Type B pancreatic cell (in vitro differentiated cells): Measurements from ENCODE around the gene TXNDC17. TPM values are rescaled to one million over a fixed set of nuclear protein-coding genes. Genes with fewer than 3 reads are reported as not detected.

ENCODE experiments used
- DNase-seq: peaks from one replicate; pipeline ENCODE4 v3.0.0; 2021; ENCODE audit warnings: mixed read lengths; ENCODE audit not compliant: unreplicated experiment; ENCODE audit errors: extremely low spot score
- H3K27ac Mint-ChIP-seq: 2 replicates; pipeline ENCODE4 v1.8.0; 2021; ENCODE audit warnings: mild to moderate bottlenecking, mixed read lengths
- H3K27me3 Mint-ChIP-seq: 2 replicates; pipeline ENCODE4 v1.8.0; 2021; ENCODE audit warnings: mixed read lengths
- H3K36me3 Mint-ChIP-seq: 2 replicates; pipeline ENCODE4 v1.8.0; 2021; ENCODE audit warnings: mixed read lengths
- H3K4me1 Mint-ChIP-seq: one replicate; pipeline ENCODE4 v1.8.0; 2021; ENCODE audit warnings: mixed read lengths; ENCODE audit not compliant: unreplicated experiment
- H3K4me3 Mint-ChIP-seq: 2 replicates; pipeline ENCODE4 v1.8.0; 2021; ENCODE audit warnings: mild to moderate bottlenecking, mixed read lengths
- H3K9me3 Mint-ChIP-seq: 2 replicates; pipeline ENCODE4 v1.8.0; 2021; ENCODE audit warnings: mixed read lengths
- CTCF ChIP-seq: fragments of 200-600 bp; sonication (generic); conservative IDR thresholded peaks from 2 replicates; pipeline ENCODE4 v1.5.0; 2021; ENCODE audit warnings: antibody characterized with exemption, mild to moderate bottlenecking
- total RNA-seq: library from RNA; stranded (reverse); gene quantifications from 2 replicates; pipeline ENCODE4 v1.2.1, GENCODE V29; 2021; ENCODE audit warnings: low replicate concordance

TXNDC17 gene
- total RNA-seq, 1 donor from 2014 or later: 83.2 TPM

DNA sequence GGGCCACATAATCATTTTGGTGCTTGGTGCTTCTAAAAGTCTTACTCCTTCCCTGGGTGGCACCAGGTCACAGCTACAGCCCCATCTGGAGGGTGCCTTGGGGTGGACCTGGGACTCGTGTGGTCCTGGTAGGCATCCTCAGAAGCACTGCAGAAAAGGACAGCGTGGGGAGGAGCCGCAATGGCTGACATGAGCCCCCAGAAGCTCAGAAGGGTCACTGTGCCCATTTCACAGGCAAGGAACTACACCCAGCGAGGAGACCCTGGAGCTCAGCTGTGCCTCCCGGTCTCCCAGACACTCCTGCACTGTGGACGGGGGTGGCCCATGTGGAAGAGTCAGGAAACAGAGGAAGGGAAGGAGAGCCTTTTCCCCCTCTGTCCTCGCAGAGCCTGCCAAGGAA lies 37.1 kb downstream of the TXNDC17 start:
- Mint-ChIP-seq H3K4me1 (no peaks in the 10 kb centered on the region), H3K36me3 (no peaks in the 10 kb centered on the region), H3K27ac (no peak overlapping the region), H3K9me3 (no peaks in the 10 kb centered on the region), H3K4me3 (no peak overlapping the region), H3K27me3 (peaks cover 23% of the 10 kb centered on the region)
- TF ChIP-seq CTCF: no peak
- no peak for DNase-seq

DNA sequence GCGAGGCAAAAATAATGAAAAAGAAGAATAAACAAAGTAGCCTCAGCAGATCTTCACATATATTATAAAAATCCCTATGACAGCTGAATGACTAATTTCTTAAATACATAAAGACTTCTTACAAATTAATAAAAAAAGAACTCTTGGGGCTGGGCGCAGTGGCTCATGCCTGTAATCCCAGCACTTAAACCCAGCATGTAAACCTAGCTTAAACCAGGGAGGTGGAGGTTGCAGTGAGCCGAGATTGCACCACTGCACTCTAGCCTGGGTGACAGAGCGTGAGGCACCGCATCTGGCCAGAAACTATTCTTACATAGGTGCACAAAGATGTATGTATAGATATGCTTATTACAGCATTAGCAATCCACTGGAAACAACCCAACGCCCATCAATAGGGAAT lies 38.4 kb downstream of the TXNDC17 start:
- Mint-ChIP-seq H3K9me3 (no peaks in the 10 kb centered on the region), H3K4me1 (no peaks in the 10 kb centered on the region), H3K27ac (no peak overlapping the region), H3K4me3 (no peak overlapping the region), H3K27me3 (peaks cover 23% of the 10 kb centered on the region), H3K36me3 (no peaks in the 10 kb centered on the region)
- DNase-seq: no peak
- no peak for TF ChIP-seq CTCF

GRCh38 chr17:6681176-6681575 lies 40.3 kb downstream of the TXNDC17 start:
- Mint-ChIP-seq H3K36me3 (no peaks in the 10 kb centered on the region), H3K9me3 (no peaks in the 10 kb centered on the region), H3K4me1 (no peaks in the 10 kb centered on the region), H3K27me3 (peaks cover 18% of the 10 kb centered on the region), H3K4me3 (no peak overlapping the region), H3K27ac (no peak overlapping the region)
- DNase-seq: no peak
- no peak for TF ChIP-seq CTCF

DNA sequence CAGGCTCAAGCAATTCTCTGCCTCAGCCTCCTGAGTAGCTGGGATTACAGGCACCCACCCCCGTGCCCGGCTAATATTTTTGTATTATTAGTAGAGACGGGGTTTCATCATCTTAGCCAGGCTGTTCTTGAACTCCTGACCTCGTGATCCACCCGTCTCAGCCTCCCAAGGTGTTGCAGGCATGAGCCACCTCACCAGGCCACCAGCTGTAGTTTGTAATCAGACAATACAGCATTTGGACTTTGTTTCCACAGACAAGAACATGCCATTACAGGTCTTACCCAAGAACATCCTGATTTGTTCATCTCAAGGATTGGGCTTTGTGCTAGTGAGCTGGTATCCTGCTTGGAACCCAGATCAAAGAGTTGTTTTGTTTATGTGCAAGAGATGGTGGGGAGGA lies 40.8 kb downstream of the TXNDC17 start:
- no peak overlapping the region for H3K27ac Mint-ChIP-seq
- no peaks in the 10 kb centered on the region for H3K36me3 Mint-ChIP-seq
- no peak overlapping the region for H3K4me3 Mint-ChIP-seq
- no peak for TF ChIP-seq CTCF
- H3K4me1 Mint-ChIP-seq: no peaks in the 10 kb centered on the region
- no peak for DNase-seq
- H3K9me3 Mint-ChIP-seq: no peaks in the 10 kb centered on the region
- peaks cover 18% of the 10 kb centered on the region for H3K27me3 Mint-ChIP-seq

- H3K4me1 Mint-ChIP-seq: no peaks in the 10 kb centered on the region
- DNase-seq: no peak
- no peak overlapping the region for H3K4me3 Mint-ChIP-seq
- peaks cover 24% of the 10 kb centered on the region for H3K27me3 Mint-ChIP-seq
- no peaks in the 10 kb centered on the region for H3K36me3 Mint-ChIP-seq
- TF ChIP-seq CTCF: no peak
- no peak overlapping the region for H3K27ac Mint-ChIP-seq
- H3K9me3 Mint-ChIP-seq: no peaks in the 10 kb centered on the region
These were observed 41.5 kb downstream of the TXNDC17 start for GRCh38 chr17:6682339-6682738.

DNA sequence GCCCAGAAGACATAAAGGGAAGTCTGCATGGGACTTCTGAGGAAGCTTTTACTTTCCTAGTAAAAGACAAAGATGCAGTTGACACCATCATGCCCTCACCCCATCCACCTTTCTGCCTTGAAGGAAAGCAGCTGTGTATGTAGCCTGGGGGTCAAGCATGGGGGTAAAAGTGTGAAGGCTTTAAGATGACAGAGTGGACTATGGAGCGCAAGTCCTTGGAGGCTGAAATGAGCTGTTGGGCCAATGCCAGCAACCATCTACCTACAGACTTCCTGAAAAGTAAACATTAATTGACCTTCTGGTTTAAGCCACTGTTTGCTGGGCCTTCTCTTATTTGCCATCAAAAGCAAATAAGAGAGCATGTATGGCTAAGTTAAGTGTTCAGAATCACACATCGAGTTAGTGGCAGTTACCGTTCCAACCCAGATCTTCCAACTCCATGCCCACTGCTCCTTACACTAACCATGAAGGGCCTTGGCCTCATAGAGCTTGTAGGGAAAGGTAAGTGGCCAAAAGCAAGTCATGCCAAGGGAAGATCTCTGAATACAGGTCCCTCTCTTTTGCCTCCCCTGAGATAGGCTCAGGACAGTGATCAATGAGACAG lies 42.3 kb downstream of the TXNDC17 start:
- no peak for TF ChIP-seq CTCF
- H3K9me3 Mint-ChIP-seq: no peaks in the 10 kb centered on the region
- no peaks in the 10 kb centered on the region for H3K4me1 Mint-ChIP-seq
- H3K4me3 Mint-ChIP-seq: no peak overlapping the region
- H3K27me3 Mint-ChIP-seq: peaks cover 29% of the 10 kb centered on the region
- DNase-seq: no peak
- no peak overlapping the region for H3K27ac Mint-ChIP-seq
- H3K36me3 Mint-ChIP-seq: no peaks in the 10 kb centered on the region
